GM13977 (cell line): ENCODE results near the gene CDK5.

Experiments used
- DNase-seq: peaks from one replicate; pipeline ENCODE4 v3.0.0; 2012; ENCODE audit warnings: low spot score
- in situ Hi-C: fragments of 300-500 bp; cut with MboI; formaldehyde crosslinking; loops from one replicate; pipeline ENCODE4 v1.12.0; 2022; ENCODE audit warnings: low sequenced_read_pairs, low pct_unique_long_range_greater_than_20kb, mixed read lengths, inconsistent platforms; ENCODE audit not compliant: unreplicated experiment
- TF ChIP-seq, protein P1 (sequence below): IDR thresholded peaks from 2 replicates; pipeline ENCODE4 v1.5.1; 2012; ENCODE audit warnings: mild to moderate bottlenecking, control low read depth; ENCODE audit not compliant: insufficient read depth; ENCODE audit errors: extremely low read depth, missing control alignments

CDK5 gene

DNA sequence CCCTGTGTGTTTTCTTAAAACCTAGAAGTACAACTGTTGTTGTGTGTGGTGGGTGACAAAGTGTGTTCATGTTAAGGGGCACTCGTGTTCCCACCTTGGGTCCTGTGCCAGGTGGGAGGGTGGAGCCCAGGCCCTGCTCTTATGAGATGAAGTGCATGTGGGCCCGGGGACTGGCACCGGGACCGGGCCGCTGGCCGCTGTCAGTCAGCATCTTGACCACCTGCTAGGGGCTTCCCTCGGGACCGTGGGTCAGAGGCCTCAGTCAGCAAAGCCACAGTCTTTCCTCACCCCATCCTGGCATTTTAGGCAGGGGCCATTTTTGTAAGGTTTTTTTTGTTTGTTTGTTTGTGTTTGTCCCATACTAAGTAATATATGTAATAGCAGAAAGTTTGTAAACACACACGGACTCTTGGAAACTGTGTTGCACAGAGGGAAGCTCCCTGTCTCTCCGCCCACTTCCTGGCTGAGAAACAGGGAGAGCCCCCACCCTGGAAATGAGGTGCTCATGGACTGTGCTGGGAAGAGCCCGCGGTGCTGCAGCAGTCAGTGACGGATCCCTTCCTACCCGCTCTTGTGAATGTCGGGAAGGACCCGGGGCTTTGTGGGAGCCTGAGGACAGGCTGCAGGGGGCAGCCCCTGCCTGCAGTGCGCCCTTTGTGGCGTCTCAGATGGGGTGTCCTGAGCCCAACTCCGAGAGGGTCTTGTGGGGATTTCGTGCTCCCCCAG is 42.0 kb upstream of the CDK5 start:
- TF ChIP-seq, protein P1, sequence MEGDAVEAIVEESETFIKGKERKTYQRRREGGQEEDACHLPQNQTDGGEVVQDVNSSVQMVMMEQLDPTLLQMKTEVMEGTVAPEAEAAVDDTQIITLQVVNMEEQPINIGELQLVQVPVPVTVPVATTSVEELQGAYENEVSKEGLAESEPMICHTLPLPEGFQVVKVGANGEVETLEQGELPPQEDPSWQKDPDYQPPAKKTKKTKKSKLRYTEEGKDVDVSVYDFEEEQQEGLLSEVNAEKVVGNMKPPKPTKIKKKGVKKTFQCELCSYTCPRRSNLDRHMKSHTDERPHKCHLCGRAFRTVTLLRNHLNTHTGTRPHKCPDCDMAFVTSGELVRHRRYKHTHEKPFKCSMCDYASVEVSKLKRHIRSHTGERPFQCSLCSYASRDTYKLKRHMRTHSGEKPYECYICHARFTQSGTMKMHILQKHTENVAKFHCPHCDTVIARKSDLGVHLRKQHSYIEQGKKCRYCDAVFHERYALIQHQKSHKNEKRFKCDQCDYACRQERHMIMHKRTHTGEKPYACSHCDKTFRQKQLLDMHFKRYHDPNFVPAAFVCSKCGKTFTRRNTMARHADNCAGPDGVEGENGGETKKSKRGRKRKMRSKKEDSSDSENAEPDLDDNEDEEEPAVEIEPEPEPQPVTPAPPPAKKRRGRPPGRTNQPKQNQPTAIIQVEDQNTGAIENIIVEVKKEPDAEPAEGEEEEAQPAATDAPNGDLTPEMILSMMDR = no peak
- DNase-seq = no peak
- in situ Hi-C loops = no loop called here

GRCh38 chr7:151095828-151096475 is 38.3 kb upstream of the CDK5 start:
- DNase-seq = no peak
- TF ChIP-seq, protein P1 = no peak

GRCh38 chr7:151095123-151095797 is 37.6 kb upstream of the CDK5 start:
- TF ChIP-seq, protein P1 = no peak
- in situ Hi-C loops = no loop called here
- DNase-seq = no peak

More at GRCh38 chr7:151095828-151096475, 38.3 kb upstream of the CDK5 start:
- in situ Hi-C loops = no loop called here

DNA sequence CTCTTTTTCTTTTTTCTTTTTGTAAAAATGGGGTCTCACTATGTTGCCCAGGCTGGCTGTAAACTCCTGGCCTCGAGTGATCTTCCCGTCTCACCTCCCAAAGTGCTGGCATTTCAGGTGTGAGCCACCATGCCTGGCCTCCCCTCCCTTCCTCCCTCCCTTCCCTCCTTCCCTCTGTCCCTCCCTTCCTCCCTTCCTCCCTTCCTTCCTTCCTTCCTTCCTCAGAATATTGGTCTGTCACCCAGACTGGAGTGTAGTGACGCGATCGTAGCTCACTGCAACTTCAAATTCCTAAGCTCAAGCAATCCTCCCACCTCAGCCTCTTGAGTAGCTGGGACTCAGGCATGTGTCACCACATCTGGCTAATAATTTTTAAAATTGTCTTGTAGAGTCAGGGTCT is 37.0 kb upstream of the CDK5 start:
- in situ Hi-C loops = no loop called here
- no peak for DNase-seq
- TF ChIP-seq, protein P1 = no peak

DNA sequence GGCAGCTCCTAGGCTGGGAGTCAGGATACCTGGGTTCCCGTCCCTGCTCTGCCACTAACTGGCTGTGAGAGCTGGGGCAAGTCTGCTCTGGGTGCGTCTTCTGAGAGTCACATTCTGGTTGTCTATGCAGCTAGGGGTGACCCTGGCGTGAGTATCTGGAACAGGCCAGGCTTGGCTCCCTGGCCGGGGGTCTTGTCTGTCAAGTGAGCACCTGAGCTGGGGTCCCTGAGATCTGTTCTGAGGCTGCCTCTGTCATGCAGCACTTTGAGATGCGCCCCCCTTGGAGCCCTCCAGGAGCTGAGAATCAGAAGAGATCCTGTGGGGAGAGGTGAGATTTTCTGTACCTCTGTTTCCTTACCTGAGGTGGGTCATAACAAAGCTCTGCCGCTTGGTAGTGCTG is 36.1 kb upstream of the CDK5 start:
- DNase-seq = no peak
- in situ Hi-C loops = no loop called here
- TF ChIP-seq, protein P1 = no peak

DNA sequence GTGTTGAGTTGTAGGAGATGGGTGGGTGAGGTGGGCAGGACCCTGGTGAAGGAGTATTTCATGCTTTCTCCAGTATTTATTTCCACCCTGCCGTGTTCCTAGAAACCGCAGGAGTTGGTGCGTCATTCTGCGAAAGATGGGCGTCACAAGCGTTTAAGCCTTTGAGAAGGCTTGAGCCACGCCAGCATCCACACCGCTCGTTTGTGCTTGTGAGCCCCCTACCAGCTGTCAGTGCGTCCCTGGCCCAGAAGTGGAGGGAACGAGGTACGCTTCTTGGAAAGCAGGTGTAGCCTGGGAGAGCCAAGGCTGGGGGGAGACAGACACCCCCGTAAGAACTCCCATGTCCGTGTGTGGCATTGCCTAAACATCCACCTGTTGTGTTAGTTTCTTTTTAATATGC is 34.3 kb upstream of the CDK5 start:
- in situ Hi-C loops = no loop called here
- DNase-seq = no peak
- TF ChIP-seq, protein P1 = no peak
